ENCODE measurements around the gene ADCYAP1R1.

Gene ADCYAP1R1

DNA sequence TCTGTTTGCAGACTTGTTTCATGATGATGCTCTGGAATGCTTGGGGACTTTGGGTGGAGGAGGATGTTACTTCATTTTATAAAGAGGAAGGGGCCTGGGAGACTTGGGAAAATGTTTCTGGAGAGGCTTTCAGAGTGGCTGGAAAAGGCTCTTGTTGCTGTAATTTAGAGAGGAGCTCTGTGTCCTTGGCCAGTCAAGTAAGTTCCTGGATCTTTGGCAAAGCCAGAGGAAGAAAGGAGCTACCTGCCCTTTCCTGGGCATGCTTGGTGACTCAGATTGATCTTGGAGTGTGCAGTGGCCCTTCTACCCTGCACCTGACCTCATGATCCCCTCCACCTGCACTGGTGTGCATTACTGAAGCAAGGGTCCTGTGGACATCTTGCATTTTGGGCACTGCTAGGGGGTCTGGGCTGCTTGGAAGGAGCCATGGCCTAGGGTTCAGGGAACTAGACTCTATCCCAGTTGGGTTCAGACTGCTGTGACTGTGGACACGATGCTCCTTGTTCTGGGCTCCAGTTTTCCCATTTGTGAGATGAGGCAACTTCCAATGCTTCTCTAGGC, 56.1 kb downstream of the ADCYAP1R1 start:
- DNase-seq, result no peak

DNA sequence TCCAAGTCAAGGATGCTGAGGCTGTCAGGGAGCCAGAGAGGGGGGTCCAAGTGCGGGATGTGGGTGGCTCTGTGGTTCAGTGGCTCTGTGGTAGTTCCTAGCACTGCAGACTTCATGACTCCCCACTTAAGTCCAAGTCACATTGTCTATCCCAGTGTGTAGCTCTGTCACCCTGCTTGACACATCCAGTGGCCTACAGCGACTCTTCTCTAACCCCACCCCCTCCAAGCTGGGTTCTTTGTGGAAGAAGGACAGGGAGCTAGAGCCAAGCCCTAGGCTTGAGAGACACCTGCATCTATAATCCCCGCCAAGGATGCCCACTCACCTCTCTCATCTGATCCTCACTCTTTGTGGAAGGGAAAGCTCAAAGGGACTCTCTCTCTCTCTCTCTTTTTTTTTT, 57.6 kb downstream of the ADCYAP1R1 start:
- no peak for DNase-seq

DNA sequence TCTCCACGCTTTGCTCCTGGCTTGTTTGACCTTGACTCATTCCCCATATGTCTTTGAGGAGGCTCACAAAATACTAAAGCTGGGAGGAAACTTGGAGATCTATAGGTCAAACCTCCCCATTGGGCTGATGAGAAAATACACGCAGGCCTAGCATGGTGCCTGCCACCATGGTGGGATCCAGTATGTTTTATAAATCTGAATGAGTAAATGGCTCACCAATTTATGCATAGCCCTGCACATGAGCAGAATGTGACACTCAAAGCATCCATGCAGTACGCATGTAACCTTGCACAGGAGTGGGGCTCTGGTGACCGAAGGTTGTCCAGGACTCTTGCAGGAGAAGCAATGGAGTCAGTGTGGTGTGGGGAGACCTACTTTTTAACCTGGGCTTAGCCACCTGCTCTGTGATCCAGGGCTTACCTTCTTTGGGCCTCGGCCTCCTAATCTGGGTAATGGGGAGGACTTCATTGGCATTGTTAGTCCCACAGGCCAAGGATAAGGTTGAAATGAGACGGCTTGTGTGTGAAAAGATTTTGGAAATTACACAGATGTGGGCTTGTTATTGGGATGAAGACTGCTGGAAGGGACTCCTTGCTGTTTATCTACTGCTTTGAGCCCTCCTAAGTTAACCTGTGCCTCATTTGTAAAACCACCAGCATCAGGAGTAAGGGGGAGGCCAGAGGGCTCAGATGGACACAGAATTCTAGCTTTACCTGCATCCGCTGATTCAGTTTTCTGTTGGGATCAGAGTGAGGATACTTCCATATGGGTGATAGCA, 58.4 kb downstream of the ADCYAP1R1 start:
- DNase-seq, result no peak

DNA sequence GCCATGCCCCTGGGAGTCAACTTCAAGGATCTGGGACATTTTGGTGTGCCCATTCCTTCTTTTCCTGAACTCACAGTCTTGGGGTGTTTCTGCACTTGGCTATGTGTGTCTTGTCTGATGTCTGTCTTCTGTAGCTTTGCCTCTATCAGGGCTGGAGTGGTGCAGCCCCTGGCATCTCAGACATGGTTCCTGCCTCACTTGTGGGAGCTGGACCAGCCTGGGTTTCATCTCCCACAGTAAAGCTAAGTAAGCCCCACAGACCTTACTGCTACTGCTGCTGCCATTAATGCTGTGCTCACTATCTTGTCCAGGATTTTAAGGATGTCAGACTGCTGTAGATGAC, 59.0 kb downstream of the ADCYAP1R1 start:
- no peak for DNase-seq

DNA sequence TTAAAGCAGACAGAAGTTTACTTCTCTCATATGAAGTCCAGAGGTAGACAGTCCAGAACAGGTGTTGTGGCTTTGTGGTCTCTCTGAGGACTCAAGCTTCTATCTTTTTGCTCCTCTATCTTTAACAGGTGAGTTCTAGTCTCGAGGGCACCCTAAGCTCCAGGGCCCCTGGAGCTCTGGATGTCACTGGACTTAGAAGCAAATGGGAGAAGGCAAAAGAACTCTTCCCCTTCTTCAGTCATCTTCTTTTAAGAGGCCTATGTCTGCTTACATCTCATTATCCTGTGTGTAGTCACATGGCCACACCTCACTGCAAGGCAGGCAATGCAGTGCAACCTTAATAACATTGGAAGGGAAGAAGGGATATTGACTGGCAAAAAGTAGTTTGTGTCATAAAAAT, 61.6 kb downstream of the ADCYAP1R1 start:
- DNase-seq, result no peak

DNA sequence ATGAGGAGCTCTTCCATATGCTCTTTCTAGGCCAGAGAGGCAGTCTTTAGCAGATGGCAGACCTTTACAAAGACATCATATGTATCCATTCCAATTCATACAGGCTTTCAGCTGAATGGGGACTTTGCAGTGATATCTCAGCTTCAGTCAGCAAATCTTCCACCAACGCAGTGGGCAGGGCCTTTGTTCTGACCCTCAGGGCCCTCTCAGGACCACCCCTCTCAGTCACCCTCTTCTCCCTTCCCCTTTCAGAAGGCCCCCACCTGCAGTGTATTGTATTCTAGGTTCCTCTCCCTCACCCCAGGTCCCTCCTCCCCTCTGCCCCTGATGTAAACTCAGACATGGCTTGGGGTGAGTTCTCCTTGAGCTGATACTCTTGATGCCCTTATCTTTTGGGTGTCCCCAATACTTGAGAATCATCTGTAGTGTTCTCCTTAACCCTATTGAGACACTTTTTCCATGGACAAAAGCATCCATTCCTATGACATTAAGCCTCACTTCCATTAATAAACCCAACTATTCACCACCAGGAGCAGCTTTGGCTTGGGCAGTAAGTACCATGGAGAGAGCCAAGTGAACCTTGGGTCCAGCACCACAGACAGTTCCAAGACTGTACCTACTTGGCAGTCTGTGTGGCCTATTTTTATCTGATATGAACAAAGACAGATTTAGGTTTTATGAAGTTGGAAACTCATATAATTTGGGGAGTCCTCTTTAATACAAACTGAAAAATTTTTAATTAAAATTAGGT, 62.7 kb downstream of the ADCYAP1R1 start:
- no peak for DNase-seq

DNA sequence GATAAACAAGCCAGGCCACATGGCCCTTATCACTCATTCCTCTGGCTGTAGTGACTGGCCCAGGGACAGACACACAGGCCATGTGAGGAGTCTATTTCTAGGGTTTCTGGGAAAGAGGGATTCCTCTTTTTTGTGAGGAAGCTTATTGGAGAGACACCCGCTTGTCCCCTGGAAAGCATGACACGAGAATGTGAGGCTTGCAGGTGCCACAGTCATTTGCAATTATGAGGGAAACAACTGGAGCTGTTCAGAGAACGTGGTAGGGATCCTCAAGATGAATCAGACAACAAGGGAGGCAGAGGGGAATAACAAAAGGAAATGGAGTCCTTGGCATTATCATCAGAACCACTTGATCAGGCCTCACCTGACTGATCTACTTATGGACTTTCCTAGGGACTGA, 64.5 kb downstream of the ADCYAP1R1 start:
- no peak for DNase-seq

DNA sequence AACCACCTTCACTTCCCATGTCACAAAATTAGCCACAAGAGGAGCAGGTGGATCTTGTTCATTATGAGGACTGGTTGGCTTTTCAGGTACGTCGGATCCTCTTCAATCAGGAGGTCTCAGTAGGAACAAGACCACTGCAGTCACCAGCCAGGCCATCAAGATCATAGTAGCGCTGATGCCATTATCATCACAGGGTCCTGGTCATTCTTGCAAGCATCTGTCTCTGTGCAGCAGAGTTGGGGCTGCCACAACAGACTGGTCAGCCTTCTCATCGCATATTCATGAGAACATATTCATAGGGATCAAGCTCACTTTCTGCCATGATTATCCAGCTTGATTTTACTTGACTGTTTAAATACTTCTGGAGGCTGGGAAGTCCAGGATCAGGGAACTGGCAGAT, 67.1 kb downstream of the ADCYAP1R1 start:
- no peak for DNase-seq

DNA sequence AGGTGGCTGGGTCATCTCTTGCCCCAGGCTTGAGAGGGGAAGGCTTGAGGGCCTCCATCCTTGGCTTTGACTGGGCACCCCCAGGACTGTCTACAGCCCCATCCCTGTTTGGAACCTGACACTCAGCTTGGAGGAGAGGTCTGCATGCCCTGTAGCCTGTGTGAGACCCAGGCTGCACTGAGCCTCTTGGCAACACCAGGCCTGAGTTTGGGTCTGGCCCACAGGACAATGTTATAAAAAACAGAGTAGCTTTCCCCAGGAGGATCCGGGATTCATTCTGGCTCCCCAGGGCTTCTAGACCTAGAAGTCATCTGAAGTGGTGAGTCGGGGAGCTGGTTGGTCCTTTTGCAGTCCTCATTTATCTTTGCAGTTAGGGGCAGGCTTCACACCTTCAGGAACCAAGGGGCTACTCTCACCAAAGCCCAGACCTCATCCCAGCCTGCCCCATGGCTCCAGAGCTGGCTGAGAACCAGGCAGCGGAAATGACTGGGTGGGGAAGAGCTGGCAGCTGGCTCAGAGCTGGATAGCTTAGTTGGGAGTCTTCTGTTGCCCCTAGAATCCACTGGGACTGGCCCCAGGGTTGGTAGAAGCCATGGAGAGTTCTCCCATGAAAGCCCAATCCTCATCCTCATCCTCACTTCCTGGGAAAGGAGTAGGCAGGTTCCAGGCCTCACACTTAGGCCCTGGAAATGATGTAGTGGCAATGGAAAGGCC, 68.8 kb downstream of the ADCYAP1R1 start:
- DNase-seq, result no peak

DNA sequence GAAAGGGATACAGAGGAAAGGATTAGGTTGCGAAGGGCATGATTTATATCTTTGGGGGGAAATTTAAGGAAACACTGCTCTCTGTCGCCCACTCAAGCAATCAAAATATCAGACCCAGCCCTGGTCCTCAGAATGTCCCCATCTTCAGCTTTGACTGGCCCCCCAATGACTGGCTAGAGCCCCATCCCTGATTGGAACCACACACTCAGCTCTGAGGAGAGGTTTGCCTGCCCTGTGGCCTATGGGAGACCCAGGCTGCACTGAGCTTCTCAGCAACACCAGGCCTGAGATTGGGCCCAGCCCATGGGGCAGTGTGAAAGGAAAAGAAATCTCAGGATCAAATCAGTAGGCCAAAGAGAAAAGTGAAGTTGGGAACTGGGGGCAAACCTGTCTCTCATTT, 69.5 kb downstream of the ADCYAP1R1 start:
- DNase-seq, result no peak

DNA sequence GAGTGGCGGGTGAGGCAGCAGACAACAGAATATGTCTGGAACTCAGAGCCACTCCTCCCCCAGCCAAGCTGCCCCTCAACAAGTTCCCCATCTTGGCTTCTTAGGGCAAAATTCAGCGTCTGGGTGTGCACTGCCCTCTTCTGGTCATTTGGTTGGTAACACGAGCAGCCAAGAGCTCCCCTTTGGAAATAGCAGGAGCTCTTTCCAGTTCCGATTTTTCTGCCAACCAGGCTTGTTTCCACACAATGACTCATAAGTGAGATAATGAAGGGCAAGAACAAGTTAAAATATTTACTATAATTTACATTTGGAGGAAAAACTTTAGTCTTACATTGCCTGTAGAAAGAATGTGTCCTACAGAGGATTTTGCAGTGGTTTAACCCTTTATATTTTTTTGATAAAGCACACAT, 70.5 kb downstream of the ADCYAP1R1 start:
- DNase-seq, result peak; percentile 10 to 36

DNA sequence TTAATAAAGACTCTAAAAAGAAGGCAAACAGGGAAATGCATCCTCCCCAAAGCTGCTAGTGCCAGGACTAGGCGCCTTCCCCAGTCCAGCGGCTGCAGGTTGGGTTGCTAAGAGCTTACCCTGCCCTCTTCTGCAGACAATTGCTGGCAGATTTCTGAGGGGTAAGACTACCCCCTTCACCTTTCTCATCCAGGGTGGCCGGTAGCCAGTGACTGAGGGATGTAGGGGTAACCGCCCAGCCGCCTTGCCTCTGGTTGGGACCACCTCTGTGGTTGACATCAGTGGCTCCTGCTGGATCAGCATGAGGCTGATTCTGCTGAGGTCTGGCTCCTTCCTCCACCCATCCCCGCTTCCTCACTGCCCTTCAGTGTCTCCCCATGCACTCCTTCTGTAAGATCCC, 71.2 kb downstream of the ADCYAP1R1 start:
- no peak for DNase-seq

DNA sequence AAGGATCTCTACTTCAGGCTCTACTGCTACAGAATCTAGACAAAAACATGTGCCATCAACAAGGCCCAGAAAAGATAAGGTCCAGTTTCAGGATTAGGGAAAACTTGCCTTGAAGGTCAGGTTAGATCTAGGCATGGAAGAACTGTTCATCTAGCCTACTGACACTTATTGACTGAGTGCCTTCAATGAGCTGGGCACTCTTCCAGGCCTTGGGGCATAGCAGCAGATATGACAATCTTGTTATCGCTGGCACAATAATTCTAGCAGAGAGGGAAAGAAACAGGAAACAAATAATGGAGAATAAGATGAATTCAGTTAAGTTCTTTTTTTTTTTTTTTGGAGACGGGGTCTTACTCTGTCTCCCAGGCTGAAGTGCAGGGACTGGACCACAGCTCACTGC, 71.6 kb downstream of the ADCYAP1R1 start:
- DNase-seq, result no peak

DNA sequence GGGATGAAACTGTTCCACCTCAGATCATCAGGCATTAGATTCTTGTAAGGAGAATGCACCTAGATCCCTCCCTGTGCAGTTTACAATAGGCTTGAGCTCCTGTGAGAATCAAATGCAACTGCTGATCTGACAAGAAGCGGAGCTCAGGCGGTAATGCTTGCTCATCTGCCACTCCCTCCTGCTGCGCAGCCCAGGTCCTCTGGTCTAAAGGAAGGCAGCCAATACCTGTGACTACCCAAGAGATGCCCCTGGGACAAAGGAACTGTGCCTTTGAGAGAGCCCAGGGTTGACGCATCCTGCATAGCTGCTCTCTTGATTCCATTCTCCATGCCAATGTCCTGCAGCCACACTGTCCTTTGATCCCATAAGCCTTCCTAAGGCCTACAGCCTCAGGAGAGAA, 73.1 kb downstream of the ADCYAP1R1 start:
- no peak for DNase-seq

DNA sequence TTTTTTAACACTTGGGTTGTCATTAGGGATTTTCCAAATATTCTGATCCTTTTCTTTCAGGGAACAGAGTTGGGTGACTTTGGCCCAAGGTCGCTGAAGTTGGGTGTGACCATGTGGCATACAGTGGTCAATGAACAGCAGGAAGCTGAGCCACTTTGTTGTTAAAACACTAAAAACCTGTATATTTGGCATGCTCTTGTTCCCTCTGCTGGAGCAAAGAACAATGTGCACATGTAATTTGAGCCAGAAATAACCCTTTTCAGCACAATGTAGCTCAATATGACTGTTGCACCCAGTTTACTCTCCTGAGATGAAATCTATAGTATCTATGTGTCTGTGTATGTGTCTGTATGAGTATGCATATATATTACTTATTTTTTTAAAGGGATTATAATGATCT, 74.9 kb downstream of the ADCYAP1R1 start:
- DNase-seq, result no peak

DNA sequence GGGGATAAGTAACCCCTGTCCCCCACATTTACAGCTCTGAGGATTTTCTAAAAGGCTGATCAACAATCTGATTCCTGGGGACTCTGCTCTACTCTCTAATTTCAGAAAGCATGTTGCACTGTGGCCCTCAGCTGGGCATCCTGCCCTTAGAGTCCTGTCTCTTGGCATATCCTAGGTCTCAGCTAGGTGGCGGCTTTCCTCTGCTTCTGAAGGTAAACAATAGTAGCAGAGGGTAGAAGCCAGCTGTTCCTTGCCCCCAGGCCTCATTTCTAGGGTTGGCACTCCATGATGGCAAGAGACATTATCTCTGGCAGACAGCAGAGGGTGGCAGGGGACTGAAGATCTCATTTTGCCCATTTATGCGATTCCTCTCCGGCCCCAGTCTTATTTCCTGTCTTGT, 77.0 kb downstream of the ADCYAP1R1 start:
- DNase-seq, result no peak

DNA sequence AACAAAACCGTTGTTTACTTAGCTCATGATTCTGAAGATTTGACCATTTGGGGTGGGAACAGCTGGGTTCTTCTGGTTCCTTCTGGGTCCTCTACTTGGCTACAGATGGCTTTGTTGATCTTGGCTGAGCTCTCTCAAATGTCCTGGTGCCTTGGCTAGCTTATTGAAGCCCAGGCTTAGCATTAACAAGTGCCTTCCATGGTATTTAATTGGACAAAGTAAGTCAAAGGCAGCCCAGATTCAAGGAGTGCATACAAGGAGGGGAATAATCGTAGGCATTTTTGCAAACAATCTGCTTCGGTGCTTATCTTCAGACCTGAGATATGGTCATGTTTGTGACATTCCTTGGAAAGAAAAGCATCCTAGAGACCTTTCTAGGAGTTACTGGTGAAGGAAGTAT, 81.4 kb downstream of the ADCYAP1R1 start:
- DNase-seq, result no peak

DNA sequence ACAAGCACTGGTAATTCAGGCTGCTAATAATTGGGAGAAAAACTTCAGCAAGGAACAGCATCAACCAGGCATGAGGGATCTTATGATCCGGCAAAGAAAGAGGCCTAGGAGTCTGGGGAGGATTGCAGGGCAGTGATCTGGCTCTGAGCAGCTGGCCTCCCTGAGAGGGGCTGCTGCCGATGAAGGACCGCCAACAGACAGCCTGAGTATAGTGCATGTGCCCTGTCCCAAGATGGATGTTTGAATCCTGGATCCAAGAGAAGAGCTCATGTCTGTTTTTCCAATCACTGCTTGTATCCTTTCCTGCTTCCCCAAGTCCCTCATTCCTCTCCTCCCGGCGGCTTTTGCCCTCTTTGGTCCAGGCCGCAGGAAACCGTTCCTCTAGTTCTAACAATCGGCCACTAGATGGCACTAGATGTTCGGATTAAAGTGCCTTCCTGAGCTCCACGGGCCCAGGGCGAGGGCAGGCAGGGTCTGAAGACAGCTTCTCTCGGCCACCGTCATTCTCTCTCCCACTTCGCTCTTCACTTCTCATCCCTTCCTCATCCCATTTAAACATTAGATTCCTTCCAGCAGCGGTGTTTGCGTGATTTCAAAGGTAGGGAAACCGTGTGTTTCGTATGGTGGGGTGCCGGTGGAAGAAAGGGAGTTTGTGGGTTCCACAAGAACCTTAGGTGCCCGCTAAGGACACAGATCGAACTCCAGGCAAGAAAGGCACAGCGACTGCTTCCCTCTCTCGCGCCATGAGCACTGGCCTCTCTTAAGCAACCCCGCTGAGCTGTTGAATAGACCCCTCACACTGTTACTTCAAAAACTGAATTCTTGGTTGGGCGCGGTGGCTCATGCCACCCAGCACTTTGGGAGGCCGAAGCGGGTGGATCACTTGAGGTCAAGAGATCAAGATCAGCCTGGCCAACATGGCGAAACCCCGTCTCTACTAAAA, 82.4 kb downstream of the ADCYAP1R1 start:
- DNase-seq, result peak; percentile 41 to 44

DNA sequence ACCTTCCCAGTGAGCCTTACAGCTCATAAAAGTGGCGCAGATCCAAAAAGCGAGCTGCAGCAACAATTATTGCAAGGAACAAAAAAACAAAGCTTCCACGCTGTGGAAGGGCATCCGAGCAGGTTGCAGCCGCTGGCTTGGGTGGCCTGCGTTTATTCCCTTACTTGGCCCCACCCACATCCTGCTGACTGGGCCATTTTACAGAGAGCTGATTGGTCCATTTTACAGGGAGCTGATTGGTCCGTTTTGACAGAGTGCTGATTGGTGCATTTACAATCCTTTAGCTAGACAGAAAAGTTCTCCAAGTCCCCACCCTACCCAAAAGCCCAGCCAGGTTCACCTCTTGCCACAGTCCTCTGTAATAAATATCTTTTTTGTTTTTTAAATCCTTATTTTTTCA, 85.1 kb downstream of the ADCYAP1R1 start:
- no peak for DNase-seq

DNA sequence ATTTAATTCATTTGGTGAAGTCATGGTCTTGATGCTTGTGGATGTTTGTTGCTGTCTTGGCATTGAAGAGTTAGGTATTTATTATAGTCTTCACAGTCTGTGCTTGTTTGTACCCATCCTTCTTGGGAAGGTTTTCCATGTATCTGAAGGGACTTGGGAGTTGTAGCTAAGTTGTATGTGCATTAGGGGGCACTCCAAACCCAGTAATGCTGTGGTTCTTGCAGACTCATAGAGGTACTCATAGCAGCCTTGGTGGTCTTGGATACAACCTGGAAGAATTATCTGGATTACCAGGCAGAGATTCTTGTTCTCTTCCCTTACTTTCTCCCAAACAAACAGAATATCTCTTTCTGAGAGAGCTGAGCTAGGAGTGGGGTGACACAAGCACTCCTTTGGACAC, 93.2 kb downstream of the ADCYAP1R1 start:
- DNase-seq, result no peak

DNA sequence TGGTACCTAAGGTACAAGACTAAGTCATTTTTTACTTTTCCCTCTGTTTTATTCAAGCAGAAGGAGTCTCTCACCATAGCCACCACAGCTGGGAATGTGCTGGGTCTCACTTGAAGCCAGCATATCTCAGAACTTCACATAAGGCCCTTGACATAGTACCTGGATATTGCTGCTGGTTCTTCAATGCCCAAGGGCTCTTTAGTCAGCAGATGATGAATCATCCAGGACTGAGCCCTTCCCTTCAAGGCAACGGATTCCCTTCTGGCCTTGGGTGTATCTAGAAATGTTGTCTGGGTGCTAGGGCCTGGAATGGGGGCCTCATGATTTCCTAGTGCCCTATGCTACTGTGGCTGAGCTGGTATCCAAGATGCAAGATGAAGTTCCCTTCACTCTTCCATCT, 93.9 kb downstream of the ADCYAP1R1 start:
- DNase-seq, result no peak

DNA sequence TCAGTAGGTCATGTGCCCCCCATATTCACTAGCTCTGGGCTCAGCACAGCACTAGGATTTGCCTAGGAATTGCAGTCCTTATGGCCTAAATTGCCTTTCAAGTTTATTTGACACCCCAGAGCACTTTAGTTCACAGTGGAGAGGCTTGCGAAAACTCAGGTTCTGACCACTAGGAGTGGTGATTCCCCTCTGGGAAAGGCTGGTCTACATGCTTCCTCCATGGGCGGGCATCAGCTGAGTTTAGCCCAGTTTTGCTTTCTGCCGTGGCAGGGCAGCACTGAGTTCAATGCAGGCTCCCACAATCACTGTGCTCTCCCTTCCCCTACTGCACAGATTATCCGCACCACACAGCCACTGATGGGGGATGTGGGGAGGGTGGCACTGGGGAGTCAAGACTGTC, 94.4 kb downstream of the ADCYAP1R1 start:
- DNase-seq, result no peak

DNA sequence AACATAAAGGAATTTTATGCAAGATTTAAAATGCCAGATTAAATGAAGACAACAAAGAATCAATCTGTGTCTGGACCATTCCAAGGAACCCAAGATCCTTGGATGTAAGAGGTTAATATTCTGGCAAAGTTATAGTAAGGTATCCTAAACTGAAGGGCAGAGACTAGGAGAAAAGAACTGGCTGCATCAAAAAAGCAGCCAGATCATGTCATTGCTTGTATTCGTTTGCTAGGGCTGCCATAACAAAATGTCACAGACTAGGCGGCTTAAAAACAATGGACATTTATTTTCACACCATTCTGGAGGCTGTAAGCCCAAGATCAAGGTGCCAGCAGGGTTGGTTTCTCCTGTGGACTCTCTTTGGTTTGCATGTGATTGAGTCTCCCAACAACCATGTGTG, 99.7 kb downstream of the ADCYAP1R1 start:
- no peak for DNase-seq

Data from stimulated activated CD4-positive, alpha-beta T cell treated with anti-CD3 and anti-CD28 coated beads, Interleukin-2, amount 100 ng/mL, for 48 hours (primary cell).